ENCODE data around the gene RPH3AL.
"Not testable (repeated sequence)": the region's sequence is repeated elsewhere in the genome, so short reads cannot be mapped to it uniquely, and the experiment has no call there.

Gene RPH3AL

DNA sequence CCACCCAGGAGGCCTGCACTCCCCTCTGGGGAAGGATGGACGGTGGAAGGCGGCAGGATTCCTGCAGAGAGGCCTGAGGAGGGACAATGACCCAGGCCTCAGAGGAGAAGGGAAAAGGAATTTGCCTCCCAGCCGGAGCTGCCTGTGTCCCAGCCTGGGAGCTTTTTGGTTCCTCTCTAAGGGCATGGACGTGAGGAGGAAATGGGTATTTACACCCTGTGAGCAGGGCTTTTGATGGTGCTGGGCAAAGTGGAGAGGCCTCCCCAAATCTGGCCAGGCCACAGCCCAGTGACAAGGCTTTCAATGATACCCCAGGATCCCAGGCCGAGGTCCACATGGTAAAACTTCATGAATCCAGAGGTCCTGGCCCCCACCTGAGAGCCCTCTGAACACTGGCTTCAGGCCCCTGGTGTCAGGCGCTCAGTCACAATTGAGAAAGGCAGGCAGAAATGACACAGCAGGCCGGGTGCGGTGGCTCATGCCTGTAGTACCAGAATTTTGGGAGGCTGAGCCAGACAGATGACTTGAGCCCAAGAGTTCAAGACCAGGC lies 115.1 kb downstream of the RPH3AL start:
- no peaks in the 10 kb centered on the region for H3K4me1 Mint-ChIP-seq
- ATAC-seq = no peak
- no peak for DNase-seq
- no peaks in the 10 kb centered on the region for H3K9me3 Mint-ChIP-seq
- H3K27me3 Mint-ChIP-seq = peaks cover 10% of the 10 kb centered on the region
- no peak overlapping the region for H3K27ac Mint-ChIP-seq
- H3K4me3 Mint-ChIP-seq = no peak overlapping the region

DNA sequence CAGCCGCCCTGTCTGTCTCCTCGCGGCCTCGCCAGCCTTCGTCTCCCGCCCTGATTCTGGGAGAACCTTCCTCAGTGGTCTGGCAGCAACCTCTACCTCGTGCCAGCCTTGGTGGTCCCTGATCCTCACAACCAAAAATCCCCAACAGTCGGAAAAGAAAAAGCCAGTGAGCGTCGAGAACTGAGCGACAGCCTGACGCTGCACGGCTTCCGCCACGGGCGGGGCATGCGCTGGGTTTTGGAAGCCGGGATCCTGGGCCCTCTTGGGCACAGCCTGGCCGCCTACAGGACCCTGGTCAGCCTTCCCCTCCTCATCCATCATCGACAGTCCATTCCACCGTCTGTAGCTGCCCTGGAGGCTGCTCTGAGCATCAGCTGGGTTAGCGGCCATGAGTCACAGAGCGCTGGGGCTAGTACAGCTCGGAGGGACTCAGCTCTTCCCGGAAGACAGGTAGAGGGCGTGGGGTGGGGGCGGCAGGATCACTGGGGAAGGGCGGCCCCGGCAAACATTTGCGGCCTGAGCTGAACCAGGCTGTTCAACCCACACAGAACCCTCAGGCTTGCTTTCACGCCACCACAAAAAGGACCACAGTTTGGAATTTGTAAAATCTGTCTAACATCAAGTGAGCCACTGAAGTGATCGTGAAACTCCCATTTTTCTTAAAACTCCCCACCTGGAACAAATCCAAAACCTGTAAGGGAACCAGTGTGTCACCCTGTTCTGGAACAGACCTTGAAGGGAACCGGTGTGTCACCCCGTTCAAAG lies 115.8 kb downstream of the RPH3AL start:
- Mint-ChIP-seq H3K27me3 (peaks cover 10% of the 10 kb centered on the region), H3K9me3 (no peaks in the 10 kb centered on the region), H3K27ac (no peak overlapping the region), H3K4me1 (no peaks in the 10 kb centered on the region), H3K4me3 (no peak overlapping the region)
- DNase-seq = no peak
- no peak for ATAC-seq

DNA sequence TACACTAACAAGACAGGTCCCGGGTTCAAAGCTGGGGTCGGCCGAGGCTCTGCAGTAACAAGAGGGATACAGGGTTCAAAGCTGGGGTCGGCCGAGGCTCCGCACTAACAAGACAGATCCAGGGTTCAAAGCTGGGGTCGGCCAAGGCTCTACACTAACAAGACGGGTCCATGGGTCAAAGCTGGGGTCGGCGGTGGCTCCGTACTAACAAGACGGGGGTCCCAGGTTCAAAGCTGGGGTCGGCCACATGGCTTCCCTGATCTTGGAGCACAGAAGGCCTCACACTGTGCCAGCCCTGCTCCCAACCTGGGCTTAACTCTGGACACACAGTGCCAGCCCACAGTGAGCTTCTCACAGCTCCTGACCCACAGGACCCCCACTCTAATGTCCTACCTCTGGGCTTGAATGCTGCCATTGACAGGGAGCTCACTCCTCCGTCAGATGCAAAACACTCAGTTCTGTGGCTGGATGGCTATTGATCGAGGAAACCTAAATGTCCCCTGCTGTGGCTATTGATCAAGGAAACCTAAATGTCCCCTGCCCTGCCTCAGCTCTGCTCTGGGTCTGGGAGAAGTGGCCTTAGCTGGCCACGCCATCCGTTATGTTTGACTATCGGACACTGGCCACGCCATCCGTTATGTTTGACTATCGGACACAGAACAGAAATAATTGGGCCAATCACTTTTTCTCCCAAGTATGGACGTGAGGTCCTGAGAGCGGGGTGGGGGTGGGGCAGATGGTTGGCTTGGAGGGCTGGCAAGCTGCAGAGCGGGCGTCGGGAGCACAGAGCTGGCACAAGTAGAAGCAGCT lies 116.6 kb downstream of the RPH3AL start:
- Mint-ChIP-seq H3K4me3 (no peak overlapping the region), H3K9me3 (no peaks in the 10 kb centered on the region), H3K4me1 (no peaks in the 10 kb centered on the region), H3K27me3 (peaks cover 10% of the 10 kb centered on the region), H3K27ac (no peak overlapping the region)
- DNase-seq = no peak
- ATAC-seq = no peak

DNA sequence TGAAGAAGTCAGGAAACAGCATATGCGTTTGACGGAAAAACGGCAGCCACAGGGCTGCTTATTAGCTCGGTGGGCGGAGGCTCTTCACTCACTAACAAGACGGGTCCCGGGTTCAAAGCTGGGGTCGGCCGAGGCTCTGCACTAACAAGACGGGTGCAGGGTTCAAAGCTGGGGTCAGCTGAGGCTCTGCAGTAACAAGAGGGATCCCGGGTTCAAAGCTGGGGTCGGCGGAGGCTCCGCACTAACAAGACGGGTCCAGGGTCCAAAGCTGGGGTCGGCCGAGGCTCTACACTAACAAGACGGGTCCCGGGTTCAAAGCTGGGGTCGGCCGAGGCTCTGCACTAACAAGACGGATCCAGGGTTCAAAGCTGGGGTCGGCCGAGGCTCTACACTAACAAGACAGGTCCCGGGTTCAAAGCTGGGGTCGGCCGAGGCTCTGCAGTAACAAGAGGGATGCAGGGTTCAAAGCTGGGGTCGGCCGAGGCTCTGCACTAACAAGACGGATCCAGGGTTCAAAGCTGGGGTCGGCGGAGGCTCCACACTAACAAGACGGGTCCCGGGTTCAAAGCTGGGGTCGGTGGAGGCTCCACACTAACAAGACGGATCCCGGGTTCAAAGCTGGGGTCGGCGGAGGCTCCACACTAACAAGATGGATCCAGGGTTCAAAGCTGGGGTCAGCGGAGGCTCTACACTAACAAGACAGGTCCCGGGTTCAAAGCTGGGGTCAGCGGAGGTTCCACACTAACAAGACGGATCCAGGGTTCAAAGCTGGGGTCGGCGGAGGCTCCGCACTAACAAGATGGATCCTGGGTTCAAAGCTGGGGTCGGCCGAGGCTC lies 117.4 kb downstream of the RPH3AL start:
- H3K4me3 Mint-ChIP-seq, DNase-seq, ATAC-seq, H3K27me3 Mint-ChIP-seq, H3K9me3 Mint-ChIP-seq, H3K4me1 Mint-ChIP-seq, H3K27ac Mint-ChIP-seq: not testable (repeated sequence)

DNA sequence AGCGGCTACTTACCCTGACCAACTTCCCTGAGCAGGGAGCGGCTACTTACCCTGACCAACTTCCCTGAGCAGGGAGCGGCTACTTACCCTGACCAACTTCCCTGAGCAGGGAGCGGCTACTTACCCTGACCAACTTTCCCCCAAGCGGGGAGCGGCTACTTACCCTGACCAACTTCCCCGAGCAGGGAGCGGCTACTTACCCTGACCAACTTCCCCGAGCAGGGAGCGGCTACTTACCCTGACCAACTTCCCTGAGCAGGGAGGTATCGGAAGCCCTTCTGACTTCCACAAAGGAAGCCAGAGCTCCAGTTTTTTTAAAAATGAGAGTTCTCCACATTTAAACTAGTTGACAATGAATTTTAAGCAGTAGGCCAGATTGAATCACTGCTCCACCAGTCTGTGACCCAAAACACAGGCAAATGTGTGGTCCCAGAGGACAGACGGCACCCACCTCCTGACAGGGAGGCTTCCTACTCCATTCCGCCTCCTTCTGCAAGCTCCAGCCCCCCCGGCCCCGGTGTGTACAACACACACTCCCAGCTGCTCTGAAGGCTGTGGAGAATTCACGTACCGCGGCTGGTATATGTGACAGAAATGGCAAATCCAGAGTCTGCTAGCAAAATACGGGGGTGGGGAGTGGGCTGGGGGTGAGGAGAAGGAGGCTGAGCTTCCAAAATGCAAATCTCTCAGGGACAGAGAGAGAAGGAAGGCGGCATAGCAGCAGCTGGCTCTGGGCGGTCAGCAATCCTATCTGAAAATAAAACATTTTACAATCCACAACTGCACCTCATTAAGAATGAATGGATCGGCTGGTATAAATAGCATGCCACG lies 118.2 kb downstream of the RPH3AL start:
- ATAC-seq, H3K4me3 Mint-ChIP-seq, H3K27ac Mint-ChIP-seq, H3K4me1 Mint-ChIP-seq, DNase-seq, H3K9me3 Mint-ChIP-seq, H3K27me3 Mint-ChIP-seq: not testable (repeated sequence)

DNA sequence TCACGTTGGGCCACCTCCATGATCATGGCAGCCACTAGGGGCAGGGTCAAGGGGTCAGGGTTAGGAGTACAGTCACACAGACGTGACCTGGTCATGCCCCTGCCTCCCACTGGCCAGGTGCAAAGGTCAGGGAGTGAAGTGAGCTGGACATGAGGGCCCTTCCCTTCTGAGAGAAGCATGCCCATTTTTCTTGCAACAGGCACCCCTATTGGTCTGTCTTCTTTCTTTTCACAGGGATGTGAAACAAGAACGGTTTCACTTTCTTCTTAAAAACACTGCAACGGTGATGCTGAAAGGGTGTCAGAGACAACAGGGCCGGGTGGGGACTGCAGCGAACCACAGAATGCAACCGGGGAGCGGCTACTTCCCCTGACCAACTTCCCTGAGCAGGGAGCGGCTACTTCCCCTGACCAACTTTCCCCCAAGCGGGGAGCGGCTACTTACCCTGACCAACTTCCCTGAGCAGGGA lies 119.1 kb downstream of the RPH3AL start:
- DNase-seq (no peak), ATAC-seq (no peak)
- H3K4me1 Mint-ChIP-seq = no peaks in the 10 kb centered on the region
- no peak overlapping the region for H3K4me3 Mint-ChIP-seq
- no peak overlapping the region for H3K27ac Mint-ChIP-seq
- no peaks in the 10 kb centered on the region for H3K9me3 Mint-ChIP-seq
- peaks cover 10% of the 10 kb centered on the region for H3K27me3 Mint-ChIP-seq

DNA sequence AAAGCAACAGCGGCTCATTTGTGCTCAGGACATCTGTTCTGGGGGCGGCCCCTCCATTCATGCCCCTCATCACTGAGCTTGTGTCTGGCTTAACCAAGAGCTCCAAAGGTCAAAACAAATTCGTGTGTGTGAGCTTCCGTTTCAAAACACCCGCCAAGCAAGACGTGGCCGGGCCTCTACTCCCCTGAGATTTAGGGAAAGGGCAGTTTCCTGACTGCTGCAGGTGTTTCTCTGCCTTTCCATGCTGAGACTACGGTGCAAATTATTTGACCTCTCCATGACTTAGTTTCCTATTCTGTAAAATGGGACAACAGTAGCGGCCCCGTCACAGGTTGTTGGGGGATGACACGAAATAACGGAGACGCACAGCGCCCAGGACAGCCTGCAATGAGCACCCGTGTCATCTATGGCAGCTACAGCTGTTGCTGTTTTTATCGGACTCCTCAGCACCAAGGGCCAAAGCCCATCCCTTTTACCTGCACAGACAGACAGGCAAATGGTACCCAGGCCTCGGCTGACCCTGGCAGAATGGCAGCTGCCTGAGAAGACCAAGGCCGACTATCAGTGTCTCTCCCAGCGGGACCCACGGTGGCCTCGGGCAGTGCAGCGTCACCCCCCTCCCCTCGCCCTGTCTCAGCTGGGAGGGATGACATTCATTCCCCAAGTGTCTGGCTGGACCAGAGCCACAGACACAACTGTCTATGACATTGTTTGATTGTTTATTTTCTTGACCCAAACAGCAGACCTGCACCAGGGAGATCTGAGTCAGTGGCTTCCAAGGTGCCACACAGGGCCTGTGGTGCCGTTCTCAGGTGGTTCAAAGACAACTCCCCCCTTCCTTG lies 120.4 kb downstream of the RPH3AL start:
- DNase-seq (no peak), ATAC-seq (no peak)
- Mint-ChIP-seq H3K4me3 (no peak overlapping the region), H3K27ac (no peak overlapping the region), H3K4me1 (no peaks in the 10 kb centered on the region), H3K27me3 (peaks cover 10% of the 10 kb centered on the region), H3K9me3 (no peaks in the 10 kb centered on the region)

DNA sequence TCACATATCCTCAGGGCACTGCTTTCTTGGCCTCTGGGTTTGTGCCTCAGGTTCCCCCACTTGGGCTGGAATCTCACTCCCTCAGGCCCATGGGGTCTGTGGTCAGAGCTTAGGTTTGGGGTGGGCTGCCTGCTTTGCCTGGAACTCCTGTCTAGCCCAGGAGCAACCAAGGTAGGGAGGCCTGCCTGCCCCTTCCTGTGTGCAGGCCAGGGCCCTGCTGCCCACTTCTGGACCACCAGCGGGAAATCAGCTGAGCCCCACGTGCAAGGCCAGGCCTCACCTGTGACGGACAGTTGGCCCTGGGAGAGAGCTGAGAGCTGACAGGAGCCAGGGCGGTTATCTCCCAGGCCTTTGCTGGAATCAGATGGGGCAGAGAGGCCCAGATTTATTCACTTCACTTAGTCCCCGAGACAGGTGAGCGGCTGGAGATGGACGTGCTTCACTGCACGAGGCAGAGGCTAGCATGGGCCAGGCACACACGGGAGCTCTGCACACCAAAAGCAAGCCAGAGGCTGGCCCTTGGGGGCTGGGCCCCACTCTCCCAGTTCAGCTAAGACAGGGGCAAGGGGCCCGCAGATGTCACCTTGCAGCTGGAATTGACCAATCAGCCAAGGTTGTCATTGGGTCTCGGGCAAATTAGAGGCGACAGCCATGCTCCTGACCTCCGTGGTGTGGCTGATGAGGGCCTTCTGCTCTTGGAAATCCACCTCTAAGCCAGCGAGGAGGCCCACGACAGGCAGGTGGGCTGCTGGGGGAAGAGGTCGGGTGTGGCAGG lies 121.2 kb downstream of the RPH3AL start:
- Mint-ChIP-seq H3K27me3 (peaks cover 10% of the 10 kb centered on the region), H3K27ac (peak overlapping the region in 1 of 2 donors; percentile 9), H3K4me1 (no peaks in the 10 kb centered on the region), H3K9me3 (no peaks in the 10 kb centered on the region), H3K4me3 (no peak overlapping the region)
- no peak for DNase-seq
- no peak for ATAC-seq

DNA sequence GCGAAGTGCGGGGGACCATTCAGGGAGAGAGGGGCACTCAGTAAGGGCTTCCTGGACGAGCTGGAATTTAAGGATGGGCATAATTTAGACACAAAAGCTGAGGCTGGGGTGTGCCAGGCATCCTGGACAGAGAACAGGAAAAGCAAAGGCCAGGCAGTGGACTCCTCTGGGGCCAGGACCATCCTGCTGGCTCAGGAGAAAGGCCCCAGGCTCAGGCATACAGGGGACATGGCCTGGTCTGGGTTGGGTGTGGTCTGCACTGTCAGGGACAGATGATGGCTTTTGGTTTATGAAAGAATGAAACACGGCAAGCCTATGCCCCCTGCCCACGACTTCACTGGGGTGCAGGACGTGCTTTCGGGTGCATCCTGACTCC lies 122.2 kb downstream of the RPH3AL start:
- Mint-ChIP-seq H3K9me3 (no peaks in the 10 kb centered on the region), H3K4me1 (no peaks in the 10 kb centered on the region), H3K4me3 (no peak overlapping the region), H3K27ac (no peak overlapping the region), H3K27me3 (peaks cover 10% of the 10 kb centered on the region)
- ATAC-seq (no peak), DNase-seq (no peak)

DNA sequence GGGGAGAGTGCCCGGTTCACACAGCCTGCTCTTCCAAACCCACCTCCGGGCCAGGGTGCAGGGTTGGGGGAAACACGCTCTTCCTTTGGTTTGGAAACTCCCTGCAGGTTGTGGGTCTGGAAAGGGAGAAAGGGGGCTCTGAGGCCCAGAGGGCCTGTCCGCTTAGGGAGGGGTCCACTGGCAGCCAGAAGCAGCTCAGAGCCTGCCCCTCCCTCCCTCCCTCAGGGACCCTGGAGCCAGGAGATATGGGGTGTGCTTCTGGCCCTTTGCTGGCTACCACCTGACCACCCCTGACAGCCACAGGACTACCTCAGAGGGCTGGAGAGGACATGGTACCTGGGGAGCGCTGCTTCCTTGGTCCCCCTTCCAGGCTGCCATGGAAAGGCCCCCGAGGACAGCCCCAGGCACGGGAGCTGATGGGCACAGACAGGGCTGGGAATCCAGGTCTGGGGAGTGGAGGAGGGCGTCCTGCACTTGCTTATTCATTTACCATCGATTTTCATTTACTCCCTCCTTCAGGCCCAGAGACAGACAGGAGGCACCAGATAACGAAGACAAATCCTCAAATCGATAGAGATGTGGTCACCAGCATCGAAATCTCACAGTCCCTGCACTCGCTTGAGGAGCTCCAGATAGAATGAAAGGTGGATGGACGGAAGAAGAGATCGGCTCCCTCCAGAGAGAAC lies 122.8 kb downstream of the RPH3AL start:
- Mint-ChIP-seq H3K4me1 (no peaks in the 10 kb centered on the region), H3K9me3 (no peaks in the 10 kb centered on the region), H3K27me3 (peaks cover 7% of the 10 kb centered on the region), H3K4me3 (no peak overlapping the region), H3K27ac (no peak overlapping the region)
- DNase-seq = no peak
- no peak for ATAC-seq

DNA sequence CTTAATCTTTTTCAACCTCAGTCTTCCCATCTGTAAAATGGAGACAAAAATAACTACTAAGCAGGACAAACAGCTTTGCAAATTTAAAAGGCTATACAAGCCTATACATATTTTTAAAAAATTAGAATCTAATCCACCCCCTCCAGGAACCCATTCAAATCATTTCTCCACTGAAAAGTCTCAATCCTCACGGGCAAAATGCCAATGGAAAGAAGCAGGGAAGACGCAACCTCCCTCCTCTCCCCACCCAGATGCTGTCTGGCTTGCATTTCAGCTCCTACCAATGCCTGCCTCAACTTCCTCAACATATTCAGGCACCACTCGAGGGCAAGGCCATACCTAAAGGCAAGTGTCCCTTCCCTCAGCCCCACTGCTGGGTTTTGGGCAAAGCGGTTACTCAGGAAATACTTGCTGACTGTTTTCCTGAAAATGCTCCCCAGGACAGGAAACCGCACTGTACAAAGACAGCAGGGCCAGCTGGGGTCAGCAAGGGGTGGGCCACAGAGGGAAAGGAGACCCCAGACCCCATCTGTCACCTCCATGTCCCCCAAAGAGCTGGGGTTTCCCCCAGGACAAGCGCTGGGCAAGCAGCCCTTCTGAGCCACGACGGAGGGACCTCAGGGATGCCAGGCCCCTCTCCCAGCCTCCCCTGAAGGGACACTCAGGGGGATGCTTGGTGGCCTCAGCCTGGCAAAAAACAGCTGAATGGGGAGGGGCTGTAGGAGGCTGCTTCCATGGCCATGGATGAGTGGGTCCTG lies 123.5 kb downstream of the RPH3AL start:
- DNase-seq (no peak), ATAC-seq (no peak)
- Mint-ChIP-seq H3K27ac (no peak overlapping the region), H3K4me3 (no peak overlapping the region), H3K27me3 (peaks cover under 1% of the 10 kb centered on the region), H3K9me3 (no peaks in the 10 kb centered on the region), H3K4me1 (no peaks in the 10 kb centered on the region)

DNA sequence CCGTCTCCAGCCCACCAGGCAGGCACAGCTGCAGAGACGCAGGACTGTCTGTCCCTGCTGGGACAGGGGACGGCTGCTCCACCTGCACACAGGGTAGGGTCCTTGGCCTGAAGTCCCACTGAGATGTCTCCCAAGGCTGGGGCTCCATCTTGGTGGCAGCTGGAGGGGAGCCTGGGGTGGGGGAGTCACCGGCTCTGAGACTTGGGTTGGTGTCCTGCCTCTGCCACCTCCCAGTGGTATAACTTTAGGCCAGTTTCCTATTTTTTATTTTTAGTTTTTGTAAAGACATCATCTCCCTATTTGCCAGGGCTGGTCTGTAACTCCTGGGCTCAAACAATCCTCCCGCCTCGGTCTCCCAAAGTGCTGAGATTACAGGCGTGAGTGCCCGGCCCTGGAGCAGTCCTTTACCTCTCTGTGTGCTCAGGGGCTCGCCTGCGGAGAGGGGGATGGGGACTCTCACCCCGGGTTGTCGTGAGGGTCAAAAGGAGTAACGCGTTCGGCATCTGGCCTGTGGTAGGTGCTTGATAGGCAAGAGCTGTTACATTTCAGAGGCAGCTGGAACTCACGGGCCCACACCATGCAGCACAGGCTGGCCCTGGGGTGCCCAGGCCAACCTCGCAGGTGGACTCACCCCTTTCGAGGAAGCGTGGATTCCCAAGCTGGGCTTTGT lies 124.5 kb downstream of the RPH3AL start:
- H3K4me1 Mint-ChIP-seq = no peaks in the 10 kb centered on the region
- no peaks in the 10 kb centered on the region for H3K27me3 Mint-ChIP-seq
- H3K9me3 Mint-ChIP-seq = no peaks in the 10 kb centered on the region
- DNase-seq (no peak), ATAC-seq (no peak)
- no peak overlapping the region for H3K27ac Mint-ChIP-seq
- H3K4me3 Mint-ChIP-seq = no peak overlapping the region

Data from stimulated activated naive CD8-positive, alpha-beta T cell treated with anti-CD3 and anti-CD28 coated beads, Interleukin-15, amount 100 ng/mL, for 72 hours (primary cell).